Neural cell (in vitro differentiated cells): Measurements from ENCODE around the gene MYO1F.

Experiments
- CTCF ChIP-seq: fragments of 450-650 bp; IDR thresholded peaks from 2 replicates; pipeline ENCODE4 v1.5.1; 2014; ENCODE audit warnings: antibody characterized with exemption, mild to moderate bottlenecking, moderate library complexity; ENCODE audit not compliant: poor library complexity, severe bottlenecking
- EZH2 ChIP-seq: fragments of 200-600, 300-800 bp; shearing (Covaris generic), sonication (generic); IDR thresholded peaks from 2 replicates; pipeline ENCODE4 v1.6.1; 2014; ENCODE audit warnings: antibody characterized with exemption, low read length, borderline replicate concordance, mild to moderate bottlenecking; ENCODE audit not compliant: insufficient read depth, poor library complexity, severe bottlenecking
- POLR2AphosphoS5 ChIP-seq: IDR thresholded peaks from 2 replicates; pipeline ENCODE4 v1.6.1; 2012
- RAD21 ChIP-seq: fragments of 450-650 bp; conservative IDR thresholded peaks from 2 replicates; pipeline ENCODE4 v1.6.1; 2014; ENCODE audit warnings: antibody characterized with exemption, mild to moderate bottlenecking, moderate library complexity

DNA sequence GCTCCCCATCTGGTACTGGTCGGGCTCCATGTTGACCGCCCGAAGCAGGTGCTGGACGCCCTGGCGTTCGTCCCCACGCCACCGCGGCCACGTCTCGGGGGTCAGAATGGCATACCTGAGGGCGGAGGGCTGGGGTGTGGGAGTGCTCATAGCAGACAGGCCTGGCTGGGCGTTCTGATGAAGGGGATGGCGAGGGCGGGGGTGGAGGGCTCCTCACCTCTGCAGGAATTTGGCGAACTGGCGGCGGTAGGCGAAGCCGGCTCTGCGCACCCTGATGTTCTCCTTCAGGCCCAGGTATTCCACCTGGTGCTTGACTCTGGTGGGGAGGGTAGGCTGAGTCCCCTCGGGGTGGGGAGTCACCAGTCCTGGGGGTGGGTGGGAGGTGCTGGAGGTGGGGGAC lies 41.0 kb downstream of the MYO1F start:
- TF ChIP-seq CTCF (no peak), EZH2 (no peak), RAD21 (no peak), POLR2AphosphoS5 (no peak)
